IMR-90 (cell line): Measurements from ENCODE around the gene TMEFF1.

Experiments used
- CTCF ChIP-seq: conservative IDR thresholded peaks from 2 replicates; pipeline ENCODE4 v1.5.1; 2012; ENCODE audit warnings: mild to moderate bottlenecking, low read depth, low read length, improper control_type of control experiment
- POLR2A ChIP-seq: IDR thresholded peaks from 2 replicates; pipeline ENCODE4 v1.6.1; 2012; ENCODE audit warnings: mild to moderate bottlenecking, low read depth, low read length

- TF ChIP-seq CTCF (no peak), POLR2A (no peak)
These were observed 26.5 kb downstream of the TMEFF1 start for GRCh38 chr9:100499460-100499859.
